ENCODE results near the gene UBR3.

DNA sequence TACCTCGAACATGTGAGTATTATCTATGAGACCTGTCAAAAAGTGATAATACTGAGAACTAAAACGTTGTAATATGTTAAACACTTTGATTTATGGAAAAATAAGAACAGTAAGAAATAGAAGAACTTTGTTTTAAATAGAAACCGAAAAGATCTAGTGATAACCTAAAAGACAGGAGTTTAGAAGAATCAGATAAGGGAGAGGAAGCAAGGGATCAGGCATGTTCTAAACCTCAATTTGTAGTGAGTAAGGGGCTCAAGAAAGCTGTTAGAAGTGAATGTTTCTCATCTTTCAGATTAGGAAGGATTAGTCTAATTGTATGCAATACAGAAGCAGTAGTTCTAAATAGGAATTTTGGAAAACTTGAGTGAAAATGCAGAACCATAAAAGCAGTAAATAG is 182.0 kb downstream of the UBR3 start:
- TF ChIP-seq, protein P1, sequence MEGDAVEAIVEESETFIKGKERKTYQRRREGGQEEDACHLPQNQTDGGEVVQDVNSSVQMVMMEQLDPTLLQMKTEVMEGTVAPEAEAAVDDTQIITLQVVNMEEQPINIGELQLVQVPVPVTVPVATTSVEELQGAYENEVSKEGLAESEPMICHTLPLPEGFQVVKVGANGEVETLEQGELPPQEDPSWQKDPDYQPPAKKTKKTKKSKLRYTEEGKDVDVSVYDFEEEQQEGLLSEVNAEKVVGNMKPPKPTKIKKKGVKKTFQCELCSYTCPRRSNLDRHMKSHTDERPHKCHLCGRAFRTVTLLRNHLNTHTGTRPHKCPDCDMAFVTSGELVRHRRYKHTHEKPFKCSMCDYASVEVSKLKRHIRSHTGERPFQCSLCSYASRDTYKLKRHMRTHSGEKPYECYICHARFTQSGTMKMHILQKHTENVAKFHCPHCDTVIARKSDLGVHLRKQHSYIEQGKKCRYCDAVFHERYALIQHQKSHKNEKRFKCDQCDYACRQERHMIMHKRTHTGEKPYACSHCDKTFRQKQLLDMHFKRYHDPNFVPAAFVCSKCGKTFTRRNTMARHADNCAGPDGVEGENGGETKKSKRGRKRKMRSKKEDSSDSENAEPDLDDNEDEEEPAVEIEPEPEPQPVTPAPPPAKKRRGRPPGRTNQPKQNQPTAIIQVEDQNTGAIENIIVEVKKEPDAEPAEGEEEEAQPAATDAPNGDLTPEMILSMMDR (IDR thresholded peaks at IDR 0.05; ENCODE audit: poor library complexity, severe bottlenecking), result no peak
- TF ChIP-seq SMC3 (conservative IDR thresholded peaks at IDR 0.05; ENCODE audit: poor library complexity) (no peak), EZH2 (IDR thresholded peaks at IDR 0.05; ENCODE audit: borderline replicate concordance, insufficient read depth, low read length, poor library complexity, severe bottlenecking) (no peak), POLR2AphosphoS5 (IDR thresholded peaks at IDR 0.05) (no peak), RAD21 (conservative IDR thresholded peaks at IDR 0.05) (no peak), TAF1 (IDR thresholded peaks at IDR 0.05; ENCODE audit: low read depth) (no peak)
- TF ChIP-seq, protein P2, sequence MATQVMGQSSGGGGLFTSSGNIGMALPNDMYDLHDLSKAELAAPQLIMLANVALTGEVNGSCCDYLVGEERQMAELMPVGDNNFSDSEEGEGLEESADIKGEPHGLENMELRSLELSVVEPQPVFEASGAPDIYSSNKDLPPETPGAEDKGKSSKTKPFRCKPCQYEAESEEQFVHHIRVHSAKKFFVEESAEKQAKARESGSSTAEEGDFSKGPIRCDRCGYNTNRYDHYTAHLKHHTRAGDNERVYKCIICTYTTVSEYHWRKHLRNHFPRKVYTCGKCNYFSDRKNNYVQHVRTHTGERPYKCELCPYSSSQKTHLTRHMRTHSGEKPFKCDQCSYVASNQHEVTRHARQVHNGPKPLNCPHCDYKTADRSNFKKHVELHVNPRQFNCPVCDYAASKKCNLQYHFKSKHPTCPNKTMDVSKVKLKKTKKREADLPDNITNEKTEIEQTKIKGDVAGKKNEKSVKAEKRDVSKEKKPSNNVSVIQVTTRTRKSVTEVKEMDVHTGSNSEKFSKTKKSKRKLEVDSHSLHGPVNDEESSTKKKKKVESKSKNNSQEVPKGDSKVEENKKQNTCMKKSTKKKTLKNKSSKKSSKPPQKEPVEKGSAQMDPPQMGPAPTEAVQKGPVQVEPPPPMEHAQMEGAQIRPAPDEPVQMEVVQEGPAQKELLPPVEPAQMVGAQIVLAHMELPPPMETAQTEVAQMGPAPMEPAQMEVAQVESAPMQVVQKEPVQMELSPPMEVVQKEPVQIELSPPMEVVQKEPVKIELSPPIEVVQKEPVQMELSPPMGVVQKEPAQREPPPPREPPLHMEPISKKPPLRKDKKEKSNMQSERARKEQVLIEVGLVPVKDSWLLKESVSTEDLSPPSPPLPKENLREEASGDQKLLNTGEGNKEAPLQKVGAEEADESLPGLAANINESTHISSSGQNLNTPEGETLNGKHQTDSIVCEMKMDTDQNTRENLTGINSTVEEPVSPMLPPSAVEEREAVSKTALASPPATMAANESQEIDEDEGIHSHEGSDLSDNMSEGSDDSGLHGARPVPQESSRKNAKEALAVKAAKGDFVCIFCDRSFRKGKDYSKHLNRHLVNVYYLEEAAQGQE (IDR thresholded peaks at IDR 0.05; ENCODE audit: borderline replicate concordance), result no peak
